Immature natural killer cell (primary cell): ENCODE data around the gene ZNF785. TPM values are rescaled to one million over a fixed set of nuclear protein-coding genes. Genes with fewer than 3 reads are reported as not detected.
"Not testable (repeated sequence)": the region's sequence is repeated elsewhere in the genome, so short reads cannot be mapped to it uniquely, and the experiment has no call there.

Experiments
- DNase-seq, 3 donors: peaks; one replicate each; pipeline ENCODE4 v3.0.0; 2022; ENCODE audit warnings: mixed read lengths in 1 of 3
- H3K27ac Mint-ChIP-seq, 6 donors: one replicate each; pipeline ENCODE4 v1.8.0; 2020; ENCODE audit warnings: mixed read lengths in 6 of 6, mild to moderate bottlenecking in 5 of 6, inconsistent platforms in 4 of 6, moderate library complexity in 3 of 6
- H3K27me3 Mint-ChIP-seq, 3 donors: one replicate each; pipeline ENCODE4 v1.8.0; 2020 to 2021; ENCODE audit warnings: low read depth in 3 of 3, mild to moderate bottlenecking in 3 of 3, mixed read lengths in 3 of 3, moderate library complexity in 3 of 3, inconsistent platforms in 1 of 3
- H3K36me3 Mint-ChIP-seq, 3 donors: one replicate each; pipeline ENCODE4 v1.8.0; 2020; ENCODE audit warnings: mixed read lengths in 3 of 3, inconsistent platforms in 2 of 3, mild to moderate bottlenecking in 2 of 3
- H3K4me1 Mint-ChIP-seq, 2 donors: one replicate each; pipeline ENCODE4 v1.8.0; 2020; ENCODE audit warnings: inconsistent platforms in 2 of 2, mild to moderate bottlenecking in 2 of 2, mixed read lengths in 2 of 2, moderate library complexity in 1 of 2
- H3K4me3 Mint-ChIP-seq, 5 donors: one replicate each; pipeline ENCODE4 v1.8.0; 2020; ENCODE audit warnings: mild to moderate bottlenecking in 5 of 5, mixed read lengths in 5 of 5, inconsistent platforms in 3 of 5, moderate library complexity in 3 of 5
- H3K9me3 Mint-ChIP-seq, 6 donors: one replicate each; pipeline ENCODE4 v1.8.0; 2020; ENCODE audit warnings: mild to moderate bottlenecking in 6 of 6, mixed read lengths in 6 of 6, inconsistent platforms in 4 of 6, moderate library complexity in 3 of 6
- polyA plus RNA-seq, 3 donors: library from polyadenylated mRNA; unstranded; fragments of 300-500 nt; fragmentation: Illumina TruSeq; gene quantifications; one replicate each; pipeline ENCODE4 v1.2.3, GENCODE V29; 2021

Gene ZNF785
- polyA plus RNA-seq, 3 donors from 2014 or later, result 1.2 to 3.3 (median 1.9) TPM

DNA sequence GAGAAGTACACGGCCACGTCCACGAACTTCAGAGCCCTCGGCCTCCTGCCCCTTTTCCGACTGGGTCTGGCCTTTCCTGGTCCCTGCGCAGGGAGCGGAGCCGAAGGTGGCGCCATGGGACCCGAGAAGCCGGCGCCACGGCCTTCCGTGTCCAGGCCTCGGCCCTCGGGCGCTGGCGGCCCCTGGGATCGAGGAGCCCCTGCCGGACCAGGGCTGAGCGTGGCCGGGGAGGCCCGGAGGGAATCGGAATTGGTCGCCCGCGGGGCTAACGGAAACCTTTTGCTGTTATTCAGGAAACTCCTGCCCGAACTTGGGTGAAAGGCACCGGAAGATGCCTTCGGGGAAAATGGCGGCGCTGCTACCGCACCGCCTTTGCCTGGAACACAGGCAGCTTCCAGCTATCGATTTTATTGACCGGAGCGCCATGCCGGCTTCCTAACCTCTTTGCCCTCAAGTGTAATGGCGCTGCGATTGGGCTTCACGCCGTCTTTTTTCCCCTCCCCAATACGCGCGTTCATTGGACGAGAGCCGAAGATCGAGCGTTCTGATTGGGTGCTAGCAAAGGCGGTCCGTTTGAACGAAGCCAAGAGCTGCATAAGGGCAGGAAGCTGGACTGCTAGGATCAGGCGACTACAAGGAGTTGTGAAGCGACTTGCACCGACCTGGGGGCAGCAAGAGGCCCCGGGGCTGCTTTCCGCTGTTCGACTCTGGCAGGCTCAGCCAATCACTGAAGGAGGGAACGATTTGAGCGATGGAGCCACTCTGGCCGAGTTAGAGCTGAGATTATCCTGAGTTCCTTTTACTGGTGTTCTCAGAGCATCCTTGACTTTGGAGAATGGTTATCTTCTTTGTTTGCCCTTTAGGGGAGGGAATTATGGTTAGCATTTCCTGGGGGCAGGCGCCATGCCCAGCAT lies 24.7 kb upstream of the ZNF785 start, which contains the start of gene ZNF689:
TSS of gene ZNF689 (minus strand) at position 464 of the 914 bp plus-strand sequence. CDS start at position 116, 348 bp downstream.
- H3K27me3 Mint-ChIP-seq, result peaks cover 4 to 6% (median 4%) of the 10 kb centered on the region in 3 donors
- H3K9me3 Mint-ChIP-seq, result no peaks in the 10 kb centered on the region
- peak; percentile 95 to 96 (median 96) for DNase-seq

DNA sequence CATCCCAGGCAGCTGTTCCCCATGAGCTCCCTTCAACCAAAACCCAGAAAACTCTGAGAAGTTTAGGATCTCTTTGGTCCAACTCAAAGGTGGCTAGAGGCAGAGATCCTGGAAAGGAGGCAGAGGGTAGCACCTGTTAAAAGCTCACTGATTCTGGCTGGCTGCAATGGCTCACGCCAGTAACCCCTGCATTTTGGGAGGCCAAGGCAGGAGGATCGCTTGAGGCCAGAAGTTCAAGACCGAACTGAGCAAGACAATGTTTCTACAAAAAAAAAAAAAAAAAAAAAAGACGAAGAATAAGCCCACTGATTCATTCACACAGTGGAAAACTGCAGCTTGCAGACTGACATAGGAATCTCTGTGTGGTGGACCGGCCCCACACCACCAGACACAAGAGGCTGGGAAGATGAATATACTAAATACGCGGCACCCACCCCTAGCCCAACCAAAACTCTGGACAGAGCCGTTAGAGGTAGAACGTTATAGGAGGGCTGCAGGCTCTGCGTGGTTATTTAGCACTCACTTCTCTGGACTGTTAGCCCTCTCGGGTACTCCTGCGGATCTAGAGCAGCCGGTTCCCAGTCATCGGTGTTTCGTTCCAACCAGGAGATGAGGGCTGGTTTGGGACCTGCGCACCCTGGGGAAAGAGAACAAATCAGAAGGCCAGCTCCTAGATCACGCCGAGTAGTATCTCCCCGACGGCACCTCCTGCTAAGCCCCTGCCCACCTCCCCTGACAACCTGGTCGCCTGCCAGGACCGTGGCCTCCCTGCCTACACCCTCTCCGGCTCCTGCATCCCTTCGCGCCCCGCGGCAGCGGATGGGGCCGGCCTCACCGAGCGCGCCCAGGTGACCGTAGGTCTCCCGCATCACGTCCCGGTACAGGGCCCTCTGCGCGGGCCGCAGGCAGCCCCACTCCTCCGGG lies 23.8 kb upstream of the ZNF785 start:
- peak in 1 of 3 donors; percentile 3 for DNase-seq
- peak overlapping the region; percentile 89 to 96 (median 92) for H3K4me3 Mint-ChIP-seq
- H3K9me3 Mint-ChIP-seq, result no peaks in the 10 kb centered on the region
- peaks cover 8 to 13% (median 12%) of the 10 kb centered on the region in 3 donors for H3K36me3 Mint-ChIP-seq
- peaks cover 4 to 6% (median 4%) of the 10 kb centered on the region in 3 donors for H3K27me3 Mint-ChIP-seq
- peaks cover 13 to 14% of the 10 kb centered on the region in 2 donors for H3K4me1 Mint-ChIP-seq
- peak overlapping the region; percentile 64 to 98 (median 88) for H3K27ac Mint-ChIP-seq

More for the DNA sequence above, 24.7 kb upstream of the ZNF785 start, which contains the start of gene ZNF689:
- Mint-ChIP-seq H3K4me1 (peaks cover 13 to 14% of the 10 kb centered on the region in 2 donors), H3K4me3 (peak within 1 kb of the TSS; percentile 89 to 96 (median 92)), H3K27ac (peak within 1 kb of the TSS; percentile 89 to 98 (median 93)), H3K36me3 (peaks cover 7 to 8% (median 8%) of the 10 kb centered on the region in 3 donors)

DNA sequence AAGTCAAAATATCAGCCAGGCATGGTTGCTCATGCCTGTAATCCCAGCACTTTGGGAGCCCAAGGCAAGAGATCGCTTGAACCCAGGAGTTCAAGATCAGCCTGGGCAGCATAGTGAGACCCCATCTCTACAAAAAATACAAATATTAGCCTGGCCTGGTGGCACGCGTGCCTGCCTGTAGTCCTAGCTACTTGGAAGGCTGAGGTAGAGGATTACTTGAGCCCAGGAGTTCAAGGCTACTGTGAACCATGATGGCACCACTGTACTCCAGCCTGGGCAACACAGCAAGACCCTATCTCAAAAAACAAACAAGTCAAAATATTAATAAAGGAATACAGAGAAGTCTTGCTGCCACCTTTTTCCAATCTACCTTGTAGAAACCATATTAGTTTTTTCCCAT lies 20.5 kb upstream of the ZNF785 start:
- Mint-ChIP-seq H3K27me3 (peaks cover 4 to 6% (median 4%) of the 10 kb centered on the region in 3 donors), H3K27ac (peak overlapping the region in 1 of 6 donors; percentile 30), H3K4me3 (no peak overlapping the region), H3K36me3 (peaks cover 12 to 24% (median 21%) of the 10 kb centered on the region in 3 donors), H3K9me3 (no peaks in the 10 kb centered on the region), H3K4me1 (peaks cover 13 to 14% of the 10 kb centered on the region in 2 donors)
- no peak for DNase-seq

DNA sequence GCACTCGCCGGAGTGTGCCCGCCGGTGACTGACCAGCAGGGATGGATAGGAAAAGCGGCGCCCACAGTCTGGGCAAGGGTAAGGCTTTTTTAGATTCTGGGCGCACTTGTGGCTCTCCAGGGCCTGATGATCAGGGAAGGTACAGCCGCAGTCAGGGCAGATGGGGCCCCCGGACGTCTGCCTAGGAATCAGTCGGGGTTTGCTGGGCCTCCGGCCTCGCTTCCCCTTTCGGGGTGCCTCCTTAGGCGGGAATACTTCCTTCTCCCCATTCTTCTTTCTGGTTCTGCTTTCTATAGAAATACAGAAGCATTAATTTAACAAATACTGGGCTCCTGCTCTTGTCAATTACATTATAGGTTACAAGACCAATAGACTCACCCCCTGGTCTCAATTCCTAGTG lies 19.7 kb upstream of the ZNF785 start:
- Mint-ChIP-seq H3K4me1 (peaks cover 8 to 9% of the 10 kb centered on the region in 2 donors), H3K27me3 (peaks cover under 1 to 1% (median 1%) of the 10 kb centered on the region in 3 donors), H3K36me3 (peaks cover 12 to 24% (median 21%) of the 10 kb centered on the region in 3 donors), H3K27ac (no peak overlapping the region), H3K4me3 (no peak overlapping the region), H3K9me3 (no peaks in the 10 kb centered on the region)
- no peak for DNase-seq

DNA sequence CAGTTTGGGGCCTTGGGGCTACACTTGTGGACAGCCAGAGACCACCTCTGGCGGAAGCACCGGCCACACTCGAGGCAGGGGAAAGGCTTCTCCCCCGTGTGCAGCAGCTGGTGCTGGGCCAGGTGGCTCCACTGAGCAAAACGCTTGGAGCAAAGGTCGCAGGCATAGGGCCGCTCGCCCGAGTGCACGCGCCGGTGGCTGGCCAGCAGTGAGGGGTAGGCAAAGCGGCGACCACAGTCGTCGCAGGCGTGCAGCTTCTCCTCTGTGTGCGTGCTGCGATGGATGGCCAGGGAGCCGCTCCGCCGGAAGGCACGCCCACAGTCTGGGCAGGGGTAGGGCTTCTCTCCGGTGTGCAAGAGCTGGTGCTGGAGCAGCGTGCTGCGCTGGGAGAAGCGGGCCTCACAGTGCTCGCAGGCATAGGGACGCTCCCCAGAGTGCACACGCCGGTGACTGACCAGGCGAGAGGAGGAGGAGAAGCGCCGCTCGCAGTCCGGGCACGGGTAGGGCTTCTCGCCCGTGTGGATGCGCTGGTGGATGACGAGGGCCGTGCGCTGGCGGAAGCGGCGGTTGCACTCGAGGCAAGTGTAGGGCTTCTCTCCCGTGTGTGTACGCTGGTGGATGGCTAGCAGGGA lies 18.9 kb upstream of the ZNF785 start:
- no peak for DNase-seq
- Mint-ChIP-seq H3K36me3 (peaks cover 12 to 24% (median 21%) of the 10 kb centered on the region in 3 donors), H3K9me3 (no peaks in the 10 kb centered on the region), H3K4me3 (no peak overlapping the region), H3K27me3 (peaks cover 0 to 1% (median 0%) of the 10 kb centered on the region in 3 donors), H3K4me1 (peaks cover 6 to 7% of the 10 kb centered on the region in 2 donors), H3K27ac (no peak overlapping the region)

DNA sequence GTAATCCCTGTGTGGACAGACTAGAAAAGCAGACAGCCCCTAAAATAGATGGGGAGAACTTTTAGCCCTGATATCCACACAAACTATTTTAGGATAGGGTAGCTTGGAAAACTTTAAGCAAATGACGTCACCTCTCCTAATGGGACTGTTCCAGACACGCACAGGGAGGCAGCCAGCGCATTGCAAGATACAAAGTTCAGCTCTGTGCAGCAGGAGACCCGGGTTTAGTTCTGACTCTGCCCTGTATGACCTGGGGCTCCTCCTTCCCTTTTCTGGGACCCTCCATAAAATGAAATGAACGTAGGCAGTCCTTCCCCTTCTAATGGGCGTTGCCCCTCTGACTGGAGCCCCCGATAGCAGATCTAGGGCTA lies 18.4 kb upstream of the ZNF785 start:
- H3K27me3 Mint-ChIP-seq, result peaks cover 0 to 1% (median 0%) of the 10 kb centered on the region in 3 donors
- peaks cover 2 to 3% of the 10 kb centered on the region in 2 donors for H3K4me1 Mint-ChIP-seq
- no peak overlapping the region for H3K4me3 Mint-ChIP-seq
- DNase-seq, result no peak
- H3K36me3 Mint-ChIP-seq, result peaks cover 12 to 24% (median 21%) of the 10 kb centered on the region in 3 donors
- H3K9me3 Mint-ChIP-seq, result no peaks in the 10 kb centered on the region
- H3K27ac Mint-ChIP-seq, result no peak overlapping the region

DNA sequence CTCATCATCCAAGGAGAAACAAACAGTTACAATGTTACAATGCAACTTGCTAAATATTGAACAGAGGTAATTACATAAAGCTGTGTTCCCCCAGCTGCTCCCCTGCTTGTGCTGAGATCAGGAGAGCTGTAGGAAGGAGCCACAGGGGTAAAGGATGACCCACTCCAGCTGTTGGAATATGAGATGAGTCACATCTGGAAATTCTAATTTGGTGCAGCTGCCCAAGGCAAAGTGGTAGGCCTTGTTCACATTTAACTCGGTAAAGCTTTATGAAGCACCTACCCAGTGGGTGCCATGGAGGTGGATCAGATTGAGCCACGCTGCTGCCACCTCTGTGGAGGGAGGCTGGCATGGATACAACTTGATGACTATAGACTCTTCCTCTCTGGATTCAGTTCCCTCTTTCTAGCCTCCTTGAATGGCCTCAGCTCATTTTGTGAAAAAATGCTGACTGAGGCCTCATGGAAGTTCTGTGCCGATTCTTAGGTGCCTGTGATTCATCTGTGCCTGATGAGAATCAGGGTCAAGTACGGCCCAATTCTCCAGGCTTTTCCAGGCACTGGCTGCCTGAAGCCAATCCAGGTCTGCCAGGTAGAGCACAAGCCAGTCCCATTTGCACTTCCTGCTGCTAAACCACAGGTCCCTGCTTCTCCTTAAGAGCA lies 17.2 kb upstream of the ZNF785 start:
- H3K27ac Mint-ChIP-seq, result peak overlapping the region in 1 of 6 donors; percentile 40
- H3K4me3 Mint-ChIP-seq, result no peak overlapping the region
- DNase-seq, result no peak
- H3K4me1 Mint-ChIP-seq, result peaks cover 0 to 2% of the 10 kb centered on the region in 2 donors
- H3K36me3 Mint-ChIP-seq, result peaks cover 12 to 24% (median 21%) of the 10 kb centered on the region in 3 donors
- H3K27me3 Mint-ChIP-seq, result peaks cover 0 to 1% (median 0%) of the 10 kb centered on the region in 3 donors
- H3K9me3 Mint-ChIP-seq, result no peaks in the 10 kb centered on the region

DNA sequence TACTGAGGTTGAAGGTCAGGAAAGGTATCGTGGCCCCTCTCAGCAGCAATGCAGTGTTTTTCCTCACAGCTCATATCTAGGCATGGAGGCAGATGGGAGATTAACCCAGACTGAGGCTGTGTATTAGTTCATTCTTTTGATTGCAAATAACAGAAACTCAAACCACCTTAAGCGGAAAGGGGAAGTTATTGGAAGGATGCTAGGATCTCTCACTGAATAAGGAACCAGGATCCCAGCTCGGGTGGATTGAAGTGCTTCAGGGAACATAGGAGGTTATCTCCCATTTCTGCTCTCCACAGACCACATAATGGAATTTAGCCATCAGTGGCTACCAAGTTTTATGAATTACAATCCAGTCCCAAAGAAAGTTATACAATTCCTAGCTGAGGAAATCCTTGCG lies 16.5 kb upstream of the ZNF785 start:
- Mint-ChIP-seq H3K27me3 (peaks cover 0 to 3% (median 0%) of the 10 kb centered on the region in 3 donors), H3K27ac (peak overlapping the region in 1 of 6 donors; percentile 26), H3K9me3 (no peaks in the 10 kb centered on the region), H3K4me1 (peaks cover 0 to 2% of the 10 kb centered on the region in 2 donors), H3K4me3 (no peak overlapping the region), H3K36me3 (peaks cover 12 to 24% (median 21%) of the 10 kb centered on the region in 3 donors)
- no peak for DNase-seq

DNA sequence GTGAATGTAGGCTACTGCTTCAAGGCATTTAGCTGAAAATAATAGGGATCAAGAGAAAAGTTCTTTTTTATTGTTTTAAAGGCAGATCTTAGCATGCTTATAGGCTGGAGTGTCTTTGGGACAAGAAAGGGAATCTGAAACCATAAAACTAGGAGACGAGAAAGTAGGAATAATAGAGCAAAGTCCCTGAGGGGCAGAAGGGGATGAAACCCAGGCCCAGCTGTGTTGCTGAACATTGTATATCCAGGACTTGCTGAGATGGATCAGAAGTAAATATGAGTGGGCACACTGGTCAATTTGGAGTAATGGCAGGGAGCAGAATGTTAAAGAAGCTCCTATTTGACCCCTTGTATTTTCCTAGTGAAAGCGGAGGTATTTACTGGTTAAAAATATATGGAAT lies 15.4 kb upstream of the ZNF785 start:
- no peak for DNase-seq
- Mint-ChIP-seq H3K27ac (peak overlapping the region in 1 of 6 donors; percentile 37), H3K27me3 (peaks cover 0 to 3% (median 0%) of the 10 kb centered on the region in 3 donors), H3K4me1 (peaks cover 0 to 2% of the 10 kb centered on the region in 2 donors), H3K9me3 (no peaks in the 10 kb centered on the region), H3K4me3 (no peak overlapping the region), H3K36me3 (peaks cover 8 to 18% (median 17%) of the 10 kb centered on the region in 3 donors)

DNA sequence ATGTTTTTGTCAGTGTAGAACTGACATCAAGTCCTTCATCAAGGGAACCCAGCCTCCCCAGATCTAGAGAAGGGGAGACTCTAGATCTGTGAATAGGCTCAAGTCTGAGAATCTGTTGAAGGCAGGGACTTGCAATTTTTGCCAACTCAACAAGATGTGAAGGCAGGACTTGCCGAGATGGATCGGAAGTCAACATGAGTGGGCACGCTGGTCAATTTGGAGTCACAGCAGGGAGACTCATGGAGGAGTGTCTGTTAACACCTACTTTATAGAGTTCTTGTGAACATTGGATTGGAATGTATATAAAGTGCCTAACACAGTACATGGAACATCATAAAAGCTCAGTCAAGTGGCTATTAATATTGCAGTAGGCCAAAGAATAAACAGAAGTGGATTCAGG lies 14.7 kb upstream of the ZNF785 start:
- Mint-ChIP-seq H3K4me3 (no peak overlapping the region), H3K4me1 (peaks cover 0 to 2% of the 10 kb centered on the region in 2 donors), H3K36me3 (peaks cover 5 to 16% (median 14%) of the 10 kb centered on the region in 3 donors), H3K27ac (no peak overlapping the region), H3K27me3 (peaks cover 0 to 3% (median 0%) of the 10 kb centered on the region in 3 donors), H3K9me3 (no peaks in the 10 kb centered on the region)
- DNase-seq, result no peak

DNA sequence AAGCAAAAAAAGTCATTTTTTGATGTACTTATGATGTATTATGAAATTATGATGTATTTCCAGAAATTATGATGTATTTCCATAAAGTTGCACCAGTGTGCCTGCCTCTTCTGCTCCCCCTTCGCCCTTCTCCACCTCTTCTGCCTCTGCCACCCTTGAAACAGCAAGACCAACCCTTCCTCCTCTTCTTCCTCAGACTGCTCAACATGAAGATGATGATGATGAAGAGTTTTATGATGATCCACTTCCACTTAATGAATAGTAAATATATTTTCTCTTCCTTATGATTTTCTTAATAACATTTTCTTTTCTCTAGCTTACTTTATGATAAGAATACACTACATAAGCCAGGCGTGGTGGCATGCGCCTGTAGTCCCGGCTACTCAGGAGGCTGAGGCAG lies 7.4 kb upstream of the ZNF785 start:
- Mint-ChIP-seq H3K4me1 (peaks cover 0 to 2% of the 10 kb centered on the region in 2 donors), H3K4me3 (no peak overlapping the region), H3K27ac (peak overlapping the region in 1 of 6 donors; percentile 79), H3K9me3 (no peaks in the 10 kb centered on the region), H3K36me3 (peaks cover 0 to 7% (median 0%) of the 10 kb centered on the region in 3 donors), H3K27me3 (peaks cover 0 to 4% (median 0%) of the 10 kb centered on the region in 3 donors)
- no peak for DNase-seq

DNA sequence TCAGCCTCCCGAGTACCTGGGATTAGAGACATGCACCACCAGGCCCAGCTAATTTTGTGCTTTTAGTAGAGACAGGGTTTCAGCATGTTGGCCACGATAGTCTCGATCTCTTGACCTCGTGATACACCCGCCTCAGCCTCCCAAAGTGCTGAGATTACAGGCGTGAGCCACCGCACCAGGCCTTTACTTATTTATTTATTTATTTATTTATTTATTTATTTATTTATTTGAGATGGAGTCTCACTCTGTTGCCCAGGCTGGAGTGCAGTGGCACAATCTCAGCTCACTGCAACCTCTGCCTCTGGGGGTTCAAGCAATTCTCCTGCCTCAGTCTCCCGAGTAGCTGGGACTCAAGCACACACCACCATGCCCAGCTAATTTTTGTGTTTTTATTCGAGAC lies 5.4 kb upstream of the ZNF785 start:
- H3K4me3 Mint-ChIP-seq, H3K9me3 Mint-ChIP-seq, H3K27me3 Mint-ChIP-seq, H3K27ac Mint-ChIP-seq, DNase-seq, H3K36me3 Mint-ChIP-seq: not testable (repeated sequence)
- H3K4me1 Mint-ChIP-seq, result peaks cover 7 to 12% of the 10 kb centered on the region in 2 donors
